ENCODE results near the gene CAVIN3.

The CAVIN3 gene

DNA sequence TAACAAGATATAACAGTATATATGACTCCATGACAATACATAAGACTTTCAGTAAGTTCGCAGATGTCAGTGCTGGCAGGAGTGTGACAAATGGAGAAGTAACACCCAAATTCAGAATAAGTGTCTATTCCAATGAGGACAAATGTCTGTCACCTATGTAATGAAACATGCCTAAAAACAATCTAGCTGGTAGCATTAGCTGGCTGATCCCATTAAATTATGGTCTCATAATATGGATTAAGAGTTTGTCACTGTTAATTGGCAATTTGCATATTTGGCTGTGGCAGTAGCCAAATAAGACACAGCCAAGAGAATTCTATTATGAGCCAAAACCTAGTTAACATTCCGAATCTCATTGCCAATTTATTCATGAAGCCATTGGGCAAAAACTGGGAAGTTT is 30.2 kb upstream of the CAVIN3 start:
- peaks cover 11% of the 10 kb centered on the region for H3K4me1 Mint-ChIP-seq
- no peak overlapping the region for H3K27ac Mint-ChIP-seq
- H3K4me3 Mint-ChIP-seq, result no peak overlapping the region
- no peak for TF ChIP-seq CTCF (IDR thresholded peaks at IDR 0.05; ENCODE audit: unreplicated experiment in 3 of 3)
- no peaks in the 10 kb centered on the region for H3K36me3 Mint-ChIP-seq (ENCODE audit: low read depth)
- no peaks in the 10 kb centered on the region for H3K9me3 Mint-ChIP-seq
- H3K27me3 Mint-ChIP-seq (ENCODE audit: low read depth), result peaks cover 4% of the 10 kb centered on the region

DNA sequence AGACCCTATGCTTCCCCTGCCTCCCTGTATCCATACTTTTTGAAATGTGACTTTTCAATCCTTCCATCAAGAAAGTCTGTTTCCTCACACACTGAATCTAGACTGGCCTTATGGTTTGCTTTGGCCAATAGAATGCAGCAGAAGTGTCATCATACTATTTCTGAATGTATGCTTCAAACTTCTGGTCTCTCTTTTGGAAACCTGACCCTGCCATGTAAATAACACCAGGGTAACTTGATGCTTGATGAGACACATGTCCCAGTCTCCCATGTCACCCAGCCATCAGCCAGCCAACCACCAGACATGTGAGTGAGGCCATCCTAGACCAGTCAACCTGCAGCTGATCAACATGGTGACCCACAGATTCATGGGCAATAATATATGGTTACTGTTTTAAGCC is 29.7 kb upstream of the CAVIN3 start:
- H3K9me3 Mint-ChIP-seq, result no peaks in the 10 kb centered on the region
- no peak overlapping the region for H3K27ac Mint-ChIP-seq
- peaks cover 4% of the 10 kb centered on the region for H3K27me3 Mint-ChIP-seq (ENCODE audit: low read depth)
- H3K36me3 Mint-ChIP-seq (ENCODE audit: low read depth), result no peaks in the 10 kb centered on the region
- H3K4me1 Mint-ChIP-seq, result peaks cover 11% of the 10 kb centered on the region
- H3K4me3 Mint-ChIP-seq, result no peak overlapping the region
- no peak for TF ChIP-seq CTCF (IDR thresholded peaks at IDR 0.05; ENCODE audit: unreplicated experiment in 3 of 3)

- Mint-ChIP-seq H3K27ac (no peak overlapping the region), H3K4me3 (no peak overlapping the region), H3K9me3 (no peaks in the 10 kb centered on the region), H3K36me3 (ENCODE audit: low read depth) (no peaks in the 10 kb centered on the region), H3K4me1 (no peaks in the 10 kb centered on the region), H3K27me3 (ENCODE audit: low read depth) (peaks cover 4% of the 10 kb centered on the region)
- TF ChIP-seq CTCF (IDR thresholded peaks at IDR 0.05; ENCODE audit: unreplicated experiment in 3 of 3), result no peak
Measured at GRCh38 chr11:6345366-6345765, 25.1 kb upstream of the CAVIN3 start.

DNA sequence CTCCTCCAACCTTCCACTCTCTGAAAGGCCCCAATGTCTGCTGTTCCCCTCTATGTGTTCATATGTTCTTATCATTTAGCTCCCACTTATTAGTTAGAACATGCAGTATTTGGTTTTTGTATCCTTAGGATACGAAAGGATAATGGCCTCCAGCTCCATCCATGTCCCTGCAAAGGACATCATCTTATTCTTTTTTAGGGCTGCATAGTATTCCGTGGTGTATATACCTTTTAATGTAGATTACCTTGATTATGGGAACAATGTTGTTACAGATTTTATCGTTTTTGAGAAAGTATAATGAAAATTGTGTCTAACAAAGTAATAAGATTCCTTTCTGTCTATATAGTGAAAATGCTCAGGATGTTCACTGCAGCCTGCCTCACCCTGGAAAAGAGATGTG is 16.0 kb upstream of the CAVIN3 start:
- no peak for TF ChIP-seq CTCF (IDR thresholded peaks at IDR 0.05; ENCODE audit: unreplicated experiment in 3 of 3)
- Mint-ChIP-seq H3K9me3 (no peaks in the 10 kb centered on the region), H3K27ac (no peak overlapping the region), H3K4me1 (peaks cover 25% of the 10 kb centered on the region), H3K4me3 (no peak overlapping the region), H3K36me3 (ENCODE audit: low read depth) (no peaks in the 10 kb centered on the region), H3K27me3 (ENCODE audit: low read depth) (no peaks in the 10 kb centered on the region)

GRCh38 chr11:6334806-6335205 is 14.5 kb upstream of the CAVIN3 start:
- H3K4me1 Mint-ChIP-seq, result peaks cover 25% of the 10 kb centered on the region
- H3K9me3 Mint-ChIP-seq, result no peaks in the 10 kb centered on the region
- H3K27me3 Mint-ChIP-seq (ENCODE audit: low read depth), result peaks cover under 1% of the 10 kb centered on the region
- no peaks in the 10 kb centered on the region for H3K36me3 Mint-ChIP-seq (ENCODE audit: low read depth)
- H3K4me3 Mint-ChIP-seq, result no peak overlapping the region
- no peak overlapping the region for H3K27ac Mint-ChIP-seq
- no peak for TF ChIP-seq CTCF (IDR thresholded peaks at IDR 0.05; ENCODE audit: unreplicated experiment in 3 of 3)

DNA sequence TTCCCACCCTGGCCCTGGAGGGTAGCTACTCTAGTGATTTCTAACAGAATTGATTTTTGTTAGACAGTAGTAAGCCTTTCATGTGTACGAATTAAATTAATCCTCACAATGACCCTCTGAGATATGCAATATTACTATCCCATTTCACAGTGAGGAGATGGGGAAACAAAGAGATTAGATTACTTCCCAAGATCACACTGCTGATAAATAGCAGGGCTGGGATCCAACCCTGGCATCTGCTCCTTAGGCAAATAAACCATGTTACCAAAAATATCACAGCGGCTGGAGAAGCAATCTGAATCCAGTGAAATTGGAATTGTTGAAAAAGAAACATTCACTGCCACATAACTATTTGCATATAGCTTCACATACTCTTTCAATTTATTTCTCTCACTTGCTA is 12.8 kb upstream of the CAVIN3 start:
- Mint-ChIP-seq H3K27me3 (ENCODE audit: low read depth) (peaks cover 4% of the 10 kb centered on the region), H3K4me3 (peak overlapping the region in 1 of 3 experiments; percentile 34), H3K4me1 (peaks cover 16% of the 10 kb centered on the region), H3K27ac (peak overlapping the region in 1 of 3 experiments; percentile 62), H3K9me3 (no peaks in the 10 kb centered on the region), H3K36me3 (ENCODE audit: low read depth) (no peaks in the 10 kb centered on the region)
- no peak for TF ChIP-seq CTCF (IDR thresholded peaks at IDR 0.05; ENCODE audit: unreplicated experiment in 3 of 3)
